ENCODE results near the gene NDUFA12.
A peak's percentile ranks its signal among the peaks of the same experiment; 100 is the strongest.
"Not testable (repeated sequence)": the region's sequence is repeated elsewhere in the genome, so short reads cannot be mapped to it uniquely, and the experiment has no call there.

The NDUFA12 gene

DNA sequence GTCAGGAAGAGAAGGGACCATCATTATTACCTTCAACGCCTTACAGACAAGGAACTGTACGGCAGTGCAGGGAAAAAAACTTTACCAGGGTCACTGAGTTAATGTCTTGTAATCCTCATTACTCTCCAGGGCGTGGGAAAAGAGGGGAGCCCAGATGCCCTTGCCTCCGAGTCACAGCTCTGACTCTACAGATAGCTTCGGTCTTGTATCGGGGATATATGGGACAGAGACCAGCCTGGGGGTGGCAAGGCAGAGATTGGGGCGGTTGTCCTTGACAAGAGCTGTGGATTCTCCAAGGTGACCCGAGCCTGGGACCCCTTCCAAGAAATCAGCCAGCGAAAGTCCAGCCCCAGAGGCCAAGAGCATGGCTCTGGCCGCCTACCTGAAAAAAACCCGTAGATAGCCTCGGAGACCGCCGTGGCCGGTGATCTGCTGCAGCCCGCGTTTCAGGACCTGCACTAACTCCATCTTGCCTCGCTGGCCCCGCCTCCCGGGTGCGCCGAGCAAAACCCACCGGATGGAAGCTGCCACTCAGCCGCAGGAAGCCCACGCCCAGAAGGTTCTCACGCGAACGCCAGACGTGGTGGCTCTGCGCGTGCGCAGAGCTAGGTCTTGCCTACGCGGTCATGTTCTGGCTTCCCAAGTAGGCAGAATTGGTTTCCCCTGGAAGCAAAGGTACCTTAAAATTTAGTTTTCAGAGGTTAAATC lies at the start of gene NDUFA12:
Gene NDUFA12 (minus strand): TSS at position 485 of the 708 bp plus-strand sequence. CDS start 17 bp downstream, at position 468.
- DNase-seq, result peak; percentile 94

DNA sequence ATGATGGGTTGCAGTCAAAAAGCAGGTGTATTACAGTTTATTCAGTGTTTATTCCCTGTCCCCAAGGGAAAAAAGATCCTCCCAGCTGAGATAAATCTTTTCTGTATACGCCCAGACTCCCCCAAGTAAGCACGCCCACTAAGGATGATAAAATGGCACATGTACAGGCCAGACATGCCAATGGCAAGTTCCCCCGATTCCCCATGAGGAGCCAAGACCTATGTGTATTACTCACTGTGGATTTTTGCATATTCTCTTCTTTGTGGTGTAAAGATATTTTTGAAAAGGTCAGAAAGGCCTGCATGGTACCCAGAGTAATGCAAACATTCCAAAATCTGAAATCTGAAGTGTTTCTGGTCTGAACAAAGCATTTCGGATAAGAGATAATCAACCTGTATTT lies 47.7 kb upstream of the NDUFA12 start:
- DNase-seq, result no peak

DNA sequence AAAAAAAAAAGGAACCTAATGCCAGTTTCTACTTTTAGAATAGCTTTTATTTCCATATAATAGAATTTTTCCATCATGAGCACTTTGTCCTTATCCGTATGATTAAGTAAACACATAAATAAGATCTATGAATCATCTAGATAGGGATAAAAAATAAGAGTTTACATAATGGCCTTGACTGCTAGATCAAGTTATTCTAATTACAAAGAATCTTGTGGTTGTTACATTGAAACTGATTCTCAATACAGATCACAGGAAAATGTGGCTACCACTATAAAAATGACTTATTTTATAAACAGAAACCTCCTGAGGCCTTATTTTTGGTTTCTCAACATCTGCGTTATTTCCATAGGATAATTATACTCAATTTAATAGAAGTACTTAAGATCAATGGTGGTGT lies 34.4 kb upstream of the NDUFA12 start:
- DNase-seq, result no peak

DNA sequence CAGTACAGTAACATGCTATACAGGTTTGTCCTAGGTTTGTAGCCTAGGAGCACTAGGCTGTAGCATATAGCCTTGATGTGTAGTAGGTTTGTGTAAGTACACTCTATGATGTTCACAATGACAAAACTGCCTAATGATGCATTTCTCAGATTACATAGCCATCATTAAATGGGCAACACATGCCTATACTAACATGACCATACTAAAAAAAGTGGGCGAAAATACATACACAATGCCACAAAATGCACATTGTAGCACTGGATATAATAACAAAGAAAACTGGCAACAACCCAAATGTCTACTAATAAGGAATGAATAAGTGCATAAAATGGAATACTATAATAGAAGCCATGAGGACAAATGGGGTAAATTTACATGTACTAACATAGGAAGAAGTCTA lies 31.3 kb upstream of the NDUFA12 start:
- no peak for DNase-seq

DNA sequence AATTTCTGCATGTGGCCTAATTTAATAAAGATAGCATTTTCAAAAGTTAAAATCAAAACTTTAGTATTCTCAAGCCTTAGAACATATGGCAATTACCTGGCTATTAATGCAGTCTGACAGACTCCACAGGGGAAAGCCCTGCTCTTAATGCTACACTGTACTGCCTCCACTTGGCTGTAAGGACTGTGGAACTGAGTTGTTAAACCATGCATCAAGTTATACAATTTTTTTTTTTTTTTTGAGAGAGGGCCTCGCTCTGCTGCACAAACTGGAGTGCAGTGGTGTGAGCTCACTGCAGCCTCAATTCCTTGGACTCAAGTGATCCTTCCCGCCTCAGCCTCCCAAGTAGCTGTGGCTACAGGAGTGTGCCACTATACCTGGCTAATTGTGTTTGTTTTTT lies 19.0 kb upstream of the NDUFA12 start:
- DNase-seq, result no peak

DNA sequence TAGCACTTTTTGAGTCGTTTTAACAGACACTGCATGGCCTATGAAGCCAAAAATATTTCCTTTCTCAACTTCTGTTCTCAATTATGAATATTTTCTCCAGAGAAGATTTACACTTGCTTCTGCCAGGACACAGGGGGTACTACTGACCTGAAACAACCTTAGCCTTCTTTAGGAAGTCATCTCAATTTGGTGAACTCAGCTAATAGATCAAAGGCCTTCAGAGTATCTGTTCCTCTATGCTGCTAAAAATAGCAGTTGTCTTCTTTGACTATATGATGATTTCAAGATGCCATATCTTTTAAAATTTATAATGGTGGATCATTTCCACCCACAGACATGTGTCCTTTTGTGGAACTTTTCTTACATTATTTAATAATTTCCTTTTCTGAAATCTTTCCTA lies 14.0 kb upstream of the NDUFA12 start:
- DNase-seq, result no peak

DNA sequence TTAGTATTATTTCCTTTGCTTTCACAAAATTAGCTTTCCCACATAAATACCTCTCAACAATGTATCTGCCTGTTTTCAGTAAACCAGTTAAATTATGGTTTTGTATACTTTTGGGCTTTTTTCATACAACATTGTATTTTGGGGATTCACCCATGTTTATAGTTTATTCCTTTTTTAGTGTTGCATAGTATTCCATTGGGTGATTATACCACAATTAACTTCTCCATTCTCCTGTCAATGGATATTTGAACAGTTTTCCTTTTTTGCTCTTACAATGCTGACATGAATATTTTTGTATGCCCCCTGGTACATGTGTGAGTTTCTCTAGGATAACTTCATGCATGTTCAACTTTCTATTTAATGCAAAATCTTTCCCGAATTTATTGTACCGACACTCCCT lies 12.6 kb upstream of the NDUFA12 start:
- DNase-seq, result no peak

DNA sequence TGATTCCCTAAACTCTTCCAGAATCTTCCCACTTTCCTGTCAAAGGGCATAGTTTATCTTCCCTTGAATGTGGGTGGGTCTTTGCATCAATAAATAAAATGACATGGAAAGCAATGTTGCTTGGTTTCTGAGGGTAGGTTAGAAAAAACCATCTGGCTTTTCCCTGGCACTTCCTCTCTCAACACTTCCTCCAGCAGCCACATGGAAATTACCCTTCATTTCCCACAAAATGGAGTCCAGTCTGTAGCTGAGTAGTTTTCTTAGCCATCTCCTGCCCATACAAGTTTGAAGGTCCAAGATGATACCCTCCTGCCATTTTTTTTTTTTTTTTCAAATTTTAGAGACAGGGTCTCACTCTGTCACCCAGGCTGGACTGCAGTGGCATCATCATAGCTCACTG lies 11.1 kb upstream of the NDUFA12 start:
- DNase-seq, result no peak

DNA sequence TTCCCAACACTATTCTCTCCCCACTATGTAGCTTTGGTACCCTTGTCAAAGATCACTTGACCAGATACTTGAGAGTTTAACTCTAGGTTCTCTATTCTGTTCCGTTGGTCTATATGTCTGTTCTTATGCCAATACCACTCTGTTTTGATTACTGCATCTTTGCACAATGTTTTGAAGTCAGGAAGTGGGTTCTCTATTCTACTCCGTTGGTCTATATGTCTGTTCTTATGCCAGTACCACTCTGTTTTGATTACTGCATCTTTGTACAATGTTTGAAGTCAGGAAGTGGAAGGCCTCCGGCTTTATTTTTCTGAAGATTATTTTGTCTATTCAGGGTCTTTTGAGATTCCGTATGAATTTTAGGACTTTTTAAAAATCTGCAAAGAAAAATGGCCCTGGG lies 2.7 kb upstream of the NDUFA12 start:
- DNase-seq, result no peak

DNA sequence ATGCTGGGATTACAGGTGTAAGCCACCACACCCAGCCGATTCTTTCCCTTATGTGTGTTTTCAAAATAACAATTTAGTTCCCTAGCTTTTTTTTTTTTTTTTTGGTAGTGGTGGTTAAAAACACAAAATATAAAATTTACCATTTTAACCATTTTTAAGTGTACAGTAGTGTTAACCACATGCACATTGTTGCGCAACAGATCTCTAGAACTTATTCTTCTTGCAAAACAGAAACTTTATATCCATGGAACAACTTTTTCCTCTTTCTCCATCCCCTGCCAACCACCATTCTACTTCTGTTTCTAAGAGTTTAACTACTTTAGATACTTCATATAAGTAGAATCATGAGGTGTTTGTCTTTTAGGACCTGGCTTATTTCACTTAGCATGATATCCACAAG lies 1.1 kb upstream of the NDUFA12 start:
- no peak for DNase-seq

DNA sequence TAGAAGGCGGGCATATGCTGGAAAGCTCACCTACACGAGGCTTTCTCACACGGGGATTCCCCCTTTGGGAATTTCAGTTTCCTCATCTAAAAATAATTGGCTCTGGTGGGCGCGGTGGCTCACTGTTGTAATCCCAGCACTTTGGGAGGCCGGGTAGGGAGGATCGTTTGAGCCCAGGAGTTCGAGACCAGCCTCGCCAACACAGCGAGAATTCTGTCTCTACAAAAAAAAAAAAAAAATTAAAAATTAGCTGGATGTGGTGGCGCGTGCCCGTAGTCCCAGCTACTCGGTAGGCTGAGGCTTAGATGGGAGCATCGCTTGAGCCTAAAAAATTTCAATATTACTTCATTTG lies 400 bp upstream of the NDUFA12 start:
- DNase-seq, result no peak

DNA sequence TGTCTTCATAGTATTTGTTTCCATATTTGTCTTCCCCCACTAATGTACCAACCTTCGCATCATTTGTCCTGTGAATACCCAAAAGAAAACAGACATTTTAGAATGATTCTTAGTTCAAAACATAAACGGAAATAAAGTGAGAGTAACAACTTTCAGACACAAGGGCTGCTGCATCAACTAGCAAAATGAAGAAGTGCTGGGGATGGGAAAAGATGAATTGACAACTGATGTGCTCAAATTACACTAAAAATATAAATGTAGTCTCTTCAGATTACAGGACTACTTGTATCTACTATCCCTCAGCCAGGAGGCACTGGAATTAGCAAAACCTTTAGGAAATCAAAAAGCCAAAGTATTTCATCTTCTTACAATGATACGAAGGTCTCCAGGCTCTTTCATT lies 743 bp downstream of the NDUFA12 start:
- DNase-seq, result no peak

DNA sequence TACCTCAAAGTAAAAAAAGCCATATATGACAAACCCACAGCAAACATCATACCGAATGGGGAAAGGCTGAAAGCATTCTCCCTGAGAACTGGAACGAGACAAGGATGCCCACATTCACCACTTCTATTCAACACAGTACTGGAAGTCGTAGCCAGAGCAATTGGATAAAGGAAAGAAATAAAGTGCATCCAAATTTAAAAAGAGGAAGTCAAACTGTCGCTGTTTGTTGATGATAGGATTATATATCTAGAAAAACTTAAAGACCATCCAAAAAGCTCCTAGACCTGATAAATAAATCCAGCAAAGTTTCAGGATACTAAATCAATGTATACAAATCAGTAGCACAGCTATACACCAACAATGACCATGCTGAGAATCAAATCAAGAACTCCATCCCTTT lies 5.2 kb downstream of the NDUFA12 start:
- DNase-seq, result no peak

DNA sequence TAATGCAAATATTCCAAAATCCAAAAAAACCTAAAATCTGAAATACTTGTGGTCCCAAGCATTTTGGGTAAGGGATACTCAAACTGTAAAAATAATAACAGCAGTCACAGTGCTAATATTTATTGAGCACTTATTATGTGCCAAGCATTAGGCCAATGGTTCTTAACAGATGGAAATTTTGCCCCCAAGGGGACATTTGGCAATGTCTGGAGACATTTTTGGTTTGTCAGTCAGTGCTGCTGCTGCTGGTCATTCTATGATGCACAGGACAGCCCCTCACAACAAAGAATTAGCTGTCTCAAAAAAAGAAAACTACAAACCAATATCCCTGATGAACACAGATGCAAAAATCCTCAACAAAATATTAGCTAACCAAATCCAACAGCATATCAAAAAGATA lies 5.8 kb downstream of the NDUFA12 start:
- no peak for DNase-seq

DNA sequence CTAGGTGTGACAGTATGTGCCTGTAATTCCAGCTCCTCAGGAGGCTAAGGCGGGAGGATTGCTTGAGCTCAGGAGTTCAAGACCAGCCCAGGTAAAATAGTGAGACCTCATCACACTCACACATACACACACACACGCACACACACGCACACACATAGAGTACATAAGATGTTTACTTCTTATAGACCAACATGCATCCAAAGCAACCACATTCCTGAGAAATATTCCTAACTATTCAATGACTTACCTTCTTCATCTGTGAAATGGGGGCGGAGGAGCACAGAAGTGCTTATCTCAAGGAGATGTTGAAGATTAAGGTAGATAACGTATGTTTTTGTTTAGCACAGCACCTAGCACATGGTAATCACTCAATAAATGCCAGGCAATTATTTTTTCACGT lies 6.4 kb downstream of the NDUFA12 start:
- DNase-seq, result no peak

DNA sequence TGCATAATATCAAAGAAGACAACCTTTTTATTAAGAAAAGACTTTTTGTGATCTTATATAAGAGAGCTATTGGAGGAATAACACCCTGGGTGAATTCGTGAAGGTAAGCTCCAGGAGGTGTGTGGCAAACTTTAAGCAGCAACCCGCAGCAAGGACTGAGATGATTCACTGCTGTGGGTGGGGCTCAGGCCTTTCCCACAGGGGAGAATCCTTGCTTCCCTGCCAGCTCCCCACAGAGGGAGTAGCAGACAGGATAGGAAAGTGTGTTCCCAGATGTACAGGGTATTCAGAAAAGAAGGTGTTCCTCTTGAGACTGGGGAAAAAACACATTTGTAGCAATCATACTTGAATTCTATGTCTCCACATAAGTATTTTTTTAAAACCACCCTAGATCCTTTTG lies 9.2 kb downstream of the NDUFA12 start:
- DNase-seq, result no peak

DNA sequence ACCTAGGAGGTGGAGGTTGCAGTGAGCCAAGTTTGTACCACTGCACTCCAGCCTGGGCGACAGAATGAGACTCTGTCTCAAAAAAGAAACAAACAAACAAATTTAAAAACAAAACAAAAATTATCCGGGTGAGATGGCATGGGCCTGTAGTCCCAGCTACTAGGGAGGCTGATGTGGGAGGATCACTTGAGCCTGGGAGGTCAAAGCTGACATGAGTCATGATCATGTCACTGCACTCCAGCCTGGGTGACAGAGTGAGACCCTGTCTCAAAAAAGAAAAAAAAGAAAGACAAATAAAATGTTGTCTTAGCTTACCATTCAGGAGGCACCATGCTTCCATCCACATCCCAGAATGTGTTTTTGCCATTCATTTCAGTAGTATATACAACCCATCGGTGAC lies 9.6 kb downstream of the NDUFA12 start:
- DNase-seq, result not testable (repeated sequence)

DNA sequence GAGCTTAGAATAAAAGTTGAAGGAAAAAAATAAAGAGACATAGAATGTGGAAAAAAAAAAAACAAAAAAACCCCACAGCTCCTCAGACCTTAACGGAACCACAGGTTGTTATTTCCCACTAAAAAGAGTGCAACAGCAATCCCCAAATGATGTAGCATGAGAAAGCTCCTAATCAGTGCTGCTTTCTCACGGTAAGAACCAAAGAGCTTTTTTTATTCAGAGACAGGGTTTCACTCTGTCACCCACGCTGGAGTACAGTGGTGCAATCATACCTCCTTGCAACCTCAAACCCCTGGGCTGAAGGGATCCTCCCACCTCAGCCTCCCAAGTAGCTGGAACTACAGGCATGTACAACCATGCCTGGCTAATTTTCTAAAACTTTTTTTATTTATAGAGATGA lies 13.3 kb downstream of the NDUFA12 start:
- no peak for DNase-seq

DNA sequence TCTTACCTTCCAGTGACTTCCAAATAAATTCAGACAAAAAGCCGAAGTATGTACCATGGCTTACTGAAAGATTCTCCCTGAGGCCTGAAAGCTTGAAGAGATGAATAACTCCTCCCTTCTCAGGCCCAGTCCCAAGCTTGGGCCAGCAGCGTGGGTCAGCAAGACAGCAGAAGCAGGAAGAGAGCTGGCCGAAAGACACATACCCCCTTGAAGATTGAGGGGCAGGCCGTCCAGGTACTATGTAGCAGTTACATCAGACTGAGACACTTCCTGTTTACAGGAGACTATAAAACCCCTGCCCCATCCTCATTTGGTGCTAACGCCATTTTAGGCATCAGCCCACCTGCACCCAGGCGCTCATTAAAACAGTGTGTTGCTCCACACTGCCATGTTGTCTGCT lies 15.0 kb downstream of the NDUFA12 start:
- no peak for DNase-seq

DNA sequence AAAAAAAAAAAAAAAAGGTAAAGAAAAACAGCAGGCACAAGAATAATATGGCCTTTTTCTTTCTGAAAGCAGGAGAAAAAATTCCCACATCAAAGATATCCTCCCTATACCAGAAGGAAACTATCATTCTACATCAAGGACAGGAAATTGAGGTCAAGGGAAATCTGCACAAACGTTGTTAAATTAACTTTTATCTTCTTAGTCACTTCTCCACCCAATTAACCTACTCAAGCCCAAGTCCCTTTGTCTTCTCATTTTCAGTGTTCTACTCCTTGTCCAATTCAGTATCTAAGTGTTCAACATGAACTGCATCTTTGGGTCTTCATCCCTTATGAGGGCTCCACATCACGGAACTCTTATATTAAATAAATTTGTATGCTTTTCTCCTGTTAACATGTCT lies 15.7 kb downstream of the NDUFA12 start:
- no peak for DNase-seq

DNA sequence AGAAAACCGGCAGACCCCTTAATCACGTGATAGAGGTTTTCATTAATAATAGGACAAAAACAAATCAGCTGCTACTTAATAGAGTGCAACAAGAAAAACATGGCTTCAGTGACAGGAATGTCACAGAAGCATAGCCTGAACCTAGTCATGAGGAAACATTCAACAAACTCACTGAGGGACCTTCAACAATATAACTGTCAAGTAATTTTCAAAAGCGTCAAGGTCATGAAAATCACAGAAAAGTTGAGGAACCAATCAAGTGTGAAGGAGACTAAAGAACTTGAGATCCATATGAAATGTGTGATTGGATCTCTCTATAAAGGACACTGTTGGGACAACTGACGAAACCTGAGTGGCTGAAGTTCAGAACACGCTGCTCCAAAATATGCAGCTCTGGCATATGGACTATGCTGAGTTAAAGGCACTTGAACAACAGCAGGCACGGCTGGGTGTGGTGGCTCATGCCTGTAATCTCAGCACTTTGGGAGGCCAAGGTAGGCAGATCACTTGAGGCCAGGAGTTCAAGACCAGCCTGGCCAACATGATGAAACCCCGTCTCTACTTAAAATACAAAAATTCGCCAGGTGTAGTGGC lies 16.3 kb downstream of the NDUFA12 start:
- no peak for DNase-seq

DNA sequence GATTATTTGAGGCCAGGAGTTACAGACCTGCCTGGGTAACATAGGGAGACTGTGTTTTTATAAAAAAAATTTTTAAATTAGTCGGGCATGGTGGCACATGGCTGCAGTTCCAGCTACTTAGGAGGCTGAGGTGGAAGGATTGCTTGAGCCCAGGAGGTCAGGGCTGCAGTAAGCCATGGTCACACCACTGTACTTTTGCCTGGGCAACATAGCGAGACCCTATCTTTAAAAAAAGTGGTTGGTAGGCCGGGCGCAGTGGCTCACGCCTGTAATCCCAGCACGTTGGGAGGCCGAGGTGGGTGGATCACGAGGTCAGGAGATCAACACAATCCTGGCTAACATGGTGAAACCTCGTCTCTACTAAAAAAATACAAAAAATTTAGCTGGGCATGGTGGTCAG lies 18.4 kb downstream of the NDUFA12 start:
- DNase-seq, result not testable (repeated sequence)

DNA sequence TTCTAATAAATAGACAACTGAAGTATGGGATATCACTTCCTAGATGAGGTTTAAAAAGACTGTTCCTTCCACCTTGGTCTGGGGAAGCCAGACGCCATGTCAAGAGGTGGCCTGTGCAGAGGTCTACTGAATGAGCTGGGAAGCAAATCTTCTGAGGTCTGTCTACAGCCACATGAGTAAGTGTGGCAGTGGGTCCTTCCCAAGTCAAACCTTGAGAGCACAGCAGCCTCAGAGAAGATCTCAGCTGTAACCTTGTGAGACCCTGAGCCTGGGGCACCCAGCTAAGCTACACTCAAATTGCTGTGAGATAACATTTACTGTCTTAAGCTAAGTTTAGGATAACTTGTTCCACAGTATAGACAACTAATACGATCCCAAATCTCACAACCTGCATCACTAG lies 20.2 kb downstream of the NDUFA12 start:
- DNase-seq, result no peak

DNA sequence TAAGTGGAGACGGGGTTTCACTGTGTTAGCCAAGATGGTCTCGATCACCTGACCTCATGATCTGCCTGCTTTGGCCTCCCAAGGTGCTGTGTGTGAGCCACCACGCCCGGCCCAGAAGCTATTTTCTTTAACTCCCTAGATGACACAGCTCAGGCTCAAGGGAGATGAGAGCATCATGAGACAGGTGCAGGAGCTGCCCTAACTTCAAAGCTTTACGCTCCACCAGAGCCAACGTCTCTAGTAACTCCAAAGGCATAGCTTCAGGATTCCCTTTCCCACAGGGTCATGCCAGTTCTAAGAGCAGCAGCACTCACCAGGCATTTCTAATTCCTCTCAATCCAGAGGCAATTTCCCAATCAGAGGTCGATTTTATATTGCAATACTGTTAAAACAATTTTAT lies 21.0 kb downstream of the NDUFA12 start:
- no peak for DNase-seq

DNA sequence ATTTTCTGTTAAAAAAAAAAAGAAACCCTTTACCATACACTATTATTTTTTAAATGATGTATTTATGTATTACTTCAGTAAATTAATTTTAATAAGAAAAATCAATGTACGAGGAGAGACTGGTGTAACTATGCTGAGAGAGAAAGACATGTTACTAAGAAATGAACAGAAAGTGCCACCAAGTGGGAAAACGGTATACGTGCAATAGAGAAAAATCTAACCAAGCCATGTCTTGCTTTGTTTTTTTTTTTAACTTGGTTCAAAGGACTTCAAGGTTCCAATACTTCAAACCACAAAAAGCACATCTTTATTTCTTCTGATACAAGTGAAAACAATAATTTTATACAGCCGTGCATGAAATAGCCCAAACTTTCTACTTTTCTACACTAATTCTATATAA lies 22.9 kb downstream of the NDUFA12 start:
- no peak for DNase-seq
